Tibial nerve (tissue), 4 donors: ENCODE results near the gene VPS29. TPM values are rescaled to one million over a fixed set of nuclear protein-coding genes. Genes with fewer than 3 reads are reported as not detected.

Source experiments
- DNase-seq, 2 donors: peaks; one replicate each; pipeline ENCODE4 v3.0.0-alpha.2; 2019; ENCODE audit warnings: low spot score in 2 of 2
- H3K27ac ChIP-seq, 4 donors: fragments of 200-600 bp; sonication (generic) in 3 of 4; one replicate each; pipeline ENCODE4 v1.5.1; 2017 to 2019; ENCODE audit warnings: mild to moderate bottlenecking in 1 of 4
- H3K27me3 ChIP-seq, 2 donors: fragments of 200-600 bp; sonication (generic) in 1 of 2; one replicate each; pipeline versions ENCODE4 v1.5.1 to v1.6.0; 2017 to 2019
- H3K36me3 ChIP-seq, 3 donors: fragments of 200-600 bp; sonication (generic); one replicate each; pipeline ENCODE4 v1.5.1; 2018 to 2019
- H3K4me1 ChIP-seq, 4 donors: fragments of 200-600 bp; sonication (generic) in 3 of 4; one replicate each; pipeline ENCODE4 v1.5.1; 2017 to 2019
- H3K4me3 ChIP-seq, 4 donors: fragments of 200-600 bp; sonication (generic) in 3 of 4; one replicate each; pipeline ENCODE4 v1.5.1; 2017 to 2019; ENCODE audit warnings: mild to moderate bottlenecking in 1 of 4, moderate library complexity in 1 of 4
- H3K9me3 ChIP-seq, 4 donors: fragments of 200-600 bp; sonication (generic) in 3 of 4; one replicate each; pipeline ENCODE4 v1.5.1; 2017 to 2019
- EP300 ChIP-seq, 2 donors: sonication (generic); formaldehyde crosslinking; IDR thresholded peaks; one replicate each; pipeline ENCODE4 v1.6.1; 2017; ENCODE audit warnings: antibody characterized with exemption in 2 of 2, mild to moderate bottlenecking in 1 of 2
- POLR2A ChIP-seq, 2 donors: fragments of 450-650 bp; IDR thresholded peaks; one replicate each; pipeline ENCODE4 v1.6.1; 2017; ENCODE audit warnings: antibody characterized with exemption in 2 of 2, mild to moderate bottlenecking in 2 of 2, moderate library complexity in 2 of 2
- WGBS, 2 donors: methylation state at CpG; one replicate each; pipeline ENCODE4 v1.1.5; 2018; 5-methylcytosine and 5-hydroxymethylcytosine counted together
- total RNA-seq, 4 donors: library from RNA; depleted of rRNA; stranded (reverse); fragments of >200 nt; gene quantifications; one replicate each; pipeline ENCODE4 v1.1.0, GENCODE V29; 2016
- TF ChIP-seq, protein P1 (sequence below), 5 experiments: fragments of 200-600 bp in 3 of 5; fragments of 450-650 bp in 2 of 5; sonication (generic) in 3 of 5; IDR thresholded peaks; one replicate each; pipeline ENCODE4 v1.5.1; 2016 to 2019; ENCODE audit warnings: antibody characterized with exemption in 5 of 5, mild to moderate bottlenecking in 3 of 5, moderate library complexity in 2 of 5

Gene VPS29
- total RNA-seq, 4 donors from 2014 or later, result 66.6 to 142 (median 82.9) TPM

DNA sequence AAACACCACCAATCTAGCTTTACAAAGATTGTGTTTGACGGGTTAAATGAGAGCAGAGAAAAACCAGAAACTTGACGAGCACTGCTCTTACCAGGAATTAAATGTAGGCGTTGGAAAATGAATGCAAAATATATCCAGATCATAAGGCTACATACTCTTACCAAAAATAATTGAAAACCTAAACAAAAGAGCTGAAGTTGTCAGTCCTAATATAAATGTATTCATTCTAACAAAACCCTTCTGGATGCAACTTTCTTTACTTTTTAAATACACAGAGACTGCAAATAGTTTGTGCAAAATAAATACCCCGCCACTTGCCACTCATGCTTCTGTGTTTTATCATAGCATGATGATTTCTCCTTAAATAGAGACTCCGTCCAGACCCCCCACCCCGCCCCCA lies 32.9 kb upstream of the VPS29 start:
- 77 to 84% methylated on average over 6 of the region's 6 CpGs for WGBS, 2 donors
- H3K27me3 ChIP-seq, result no peaks in the 10 kb centered on the region
- H3K36me3 ChIP-seq, result peaks cover 0 to 32% (median 9%) of the 10 kb centered on the region in 3 donors
- no peak overlapping the region for H3K27ac ChIP-seq
- H3K9me3 ChIP-seq, result no peaks in the 10 kb centered on the region
- H3K4me3 ChIP-seq, result no peak overlapping the region
- DNase-seq, result no peak
- H3K4me1 ChIP-seq, result peaks cover 0 to 26% (median 0%) of the 10 kb centered on the region in 4 donors
- TF ChIP-seq POLR2A (IDR thresholded peaks at IDR 0.05) (no peak), EP300 (IDR thresholded peaks at IDR 0.05) (no peak)
- TF ChIP-seq, protein P1, sequence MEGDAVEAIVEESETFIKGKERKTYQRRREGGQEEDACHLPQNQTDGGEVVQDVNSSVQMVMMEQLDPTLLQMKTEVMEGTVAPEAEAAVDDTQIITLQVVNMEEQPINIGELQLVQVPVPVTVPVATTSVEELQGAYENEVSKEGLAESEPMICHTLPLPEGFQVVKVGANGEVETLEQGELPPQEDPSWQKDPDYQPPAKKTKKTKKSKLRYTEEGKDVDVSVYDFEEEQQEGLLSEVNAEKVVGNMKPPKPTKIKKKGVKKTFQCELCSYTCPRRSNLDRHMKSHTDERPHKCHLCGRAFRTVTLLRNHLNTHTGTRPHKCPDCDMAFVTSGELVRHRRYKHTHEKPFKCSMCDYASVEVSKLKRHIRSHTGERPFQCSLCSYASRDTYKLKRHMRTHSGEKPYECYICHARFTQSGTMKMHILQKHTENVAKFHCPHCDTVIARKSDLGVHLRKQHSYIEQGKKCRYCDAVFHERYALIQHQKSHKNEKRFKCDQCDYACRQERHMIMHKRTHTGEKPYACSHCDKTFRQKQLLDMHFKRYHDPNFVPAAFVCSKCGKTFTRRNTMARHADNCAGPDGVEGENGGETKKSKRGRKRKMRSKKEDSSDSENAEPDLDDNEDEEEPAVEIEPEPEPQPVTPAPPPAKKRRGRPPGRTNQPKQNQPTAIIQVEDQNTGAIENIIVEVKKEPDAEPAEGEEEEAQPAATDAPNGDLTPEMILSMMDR (IDR thresholded peaks at IDR 0.05), result no peak

DNA sequence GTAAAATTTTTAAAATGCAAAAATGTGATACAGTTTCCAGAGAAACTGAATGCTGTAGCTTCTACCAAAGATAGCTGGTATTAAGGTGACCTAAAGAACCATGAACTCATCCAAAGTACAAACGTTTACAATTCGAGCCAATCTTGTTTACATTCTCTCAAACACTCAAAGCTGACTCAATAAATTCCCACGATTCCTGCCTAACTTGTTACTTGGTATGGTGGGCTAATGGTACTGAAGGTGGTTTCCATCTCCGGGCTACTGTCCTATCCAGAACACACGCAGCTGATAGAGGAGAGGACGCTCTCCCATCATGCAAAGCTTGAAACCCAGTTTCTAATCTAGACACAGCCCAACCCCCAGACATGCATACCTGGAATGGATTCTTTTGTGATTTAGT lies 31.7 kb upstream of the VPS29 start:
- DNase-seq, result no peak
- Histone ChIP-seq H3K4me3 (no peak overlapping the region), H3K27ac (no peak overlapping the region), H3K36me3 (peaks cover 0 to 40% (median 9%) of the 10 kb centered on the region in 3 donors), H3K9me3 (no peaks in the 10 kb centered on the region), H3K27me3 (no peaks in the 10 kb centered on the region), H3K4me1 (peaks cover 0 to 26% (median 0%) of the 10 kb centered on the region in 4 donors)
- TF ChIP-seq POLR2A (IDR thresholded peaks at IDR 0.05), result no peak
- TF ChIP-seq, protein P1 (IDR thresholded peaks at IDR 0.05), result no peak
- no peak for TF ChIP-seq EP300 (IDR thresholded peaks at IDR 0.05)
- WGBS, 2 donors, result 67 to 74% methylated on average over 6 of the region's 6 CpGs

DNA sequence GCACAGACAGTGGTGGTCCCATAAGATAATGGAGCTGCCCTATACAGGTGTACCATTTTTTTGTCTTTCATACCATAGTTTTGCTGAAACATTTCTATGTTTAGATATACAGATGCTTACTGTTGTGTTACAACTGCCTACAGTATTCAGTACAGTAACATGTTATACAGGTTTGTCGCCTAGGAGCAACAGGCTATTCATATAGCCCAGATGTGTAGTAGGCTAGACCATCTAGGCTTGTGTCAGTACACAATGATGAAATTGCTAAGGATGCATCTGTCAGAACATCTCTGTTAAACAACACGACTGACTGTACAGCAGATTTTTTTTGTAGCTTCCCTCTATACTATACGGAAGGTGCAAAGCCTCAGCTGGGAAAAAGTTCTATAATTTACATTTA lies 30.7 kb upstream of the VPS29 start:
- H3K27ac ChIP-seq, result no peak overlapping the region
- 89 to 96% methylated on average over 3 of the region's 3 CpGs for WGBS, 2 donors
- peaks cover 0 to 24% (median 0%) of the 10 kb centered on the region in 4 donors for H3K4me1 ChIP-seq
- no peaks in the 10 kb centered on the region for H3K27me3 ChIP-seq
- no peaks in the 10 kb centered on the region for H3K9me3 ChIP-seq
- TF ChIP-seq EP300 (IDR thresholded peaks at IDR 0.05), result no peak
- TF ChIP-seq, protein P1 (IDR thresholded peaks at IDR 0.05), result no peak
- no peak for TF ChIP-seq POLR2A (IDR thresholded peaks at IDR 0.05)
- no peak overlapping the region for H3K4me3 ChIP-seq
- peaks cover 0 to 37% (median 6%) of the 10 kb centered on the region in 3 donors for H3K36me3 ChIP-seq
- no peak for DNase-seq

DNA sequence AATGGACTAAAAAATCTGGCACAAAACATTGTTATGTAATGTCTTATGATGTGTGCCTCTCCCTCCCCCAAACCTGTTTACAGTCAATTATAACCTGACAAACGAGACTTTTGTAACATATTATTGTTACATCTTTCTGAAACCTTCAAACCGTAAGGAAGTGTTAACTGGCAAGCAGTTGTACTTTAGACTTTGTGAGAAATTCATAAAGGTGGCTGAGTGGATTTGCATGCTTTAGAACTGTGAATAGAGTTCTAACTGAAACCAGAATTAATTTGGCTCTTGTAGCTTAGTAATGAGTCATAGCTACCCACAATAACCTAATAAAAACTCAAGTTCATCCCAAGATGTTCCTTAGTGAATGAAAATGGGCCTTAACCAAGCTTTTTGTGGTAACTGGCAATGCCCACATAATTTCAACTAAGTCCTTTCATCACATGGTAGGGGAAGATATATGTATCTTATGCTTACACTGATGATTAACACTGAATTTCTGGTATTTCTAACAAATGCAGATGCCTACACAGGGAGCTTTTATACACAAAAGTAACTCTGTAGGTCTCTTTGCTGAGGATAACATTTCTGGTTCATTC lies 29.9 kb upstream of the VPS29 start:
- Histone ChIP-seq H3K4me3 (no peak overlapping the region), H3K27ac (no peak overlapping the region), H3K9me3 (no peaks in the 10 kb centered on the region), H3K36me3 (peaks cover 0 to 32% (median 0%) of the 10 kb centered on the region in 3 donors), H3K4me1 (peaks cover 0 to 16% (median 0%) of the 10 kb centered on the region in 4 donors), H3K27me3 (no peaks in the 10 kb centered on the region)
- TF ChIP-seq EP300 (IDR thresholded peaks at IDR 0.05), result no peak
- TF ChIP-seq, protein P1 (IDR thresholded peaks at IDR 0.05), result no peak
- no peak for TF ChIP-seq POLR2A (IDR thresholded peaks at IDR 0.05)
- 69 to 78% methylated on average over 2 of the region's 2 CpGs for WGBS, 2 donors
- DNase-seq, result no peak

DNA sequence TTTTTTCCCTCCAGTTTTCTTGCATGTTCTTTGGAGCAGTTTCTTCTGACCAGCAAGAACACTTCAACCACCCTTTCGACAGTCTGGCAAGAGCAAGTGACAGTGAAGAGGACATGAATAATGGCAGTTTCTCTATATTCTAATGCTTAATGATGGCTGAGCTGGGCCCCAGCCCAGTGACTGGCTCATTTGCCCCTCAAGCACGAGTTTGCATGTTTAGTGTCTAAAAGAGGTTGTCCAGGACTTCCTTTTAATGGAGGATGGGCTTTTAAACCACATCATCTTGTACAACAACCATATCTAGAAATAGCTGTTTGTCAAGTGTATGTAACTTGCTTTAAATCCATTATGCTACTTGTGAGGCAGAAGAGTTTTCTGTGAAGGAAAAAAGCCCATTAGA lies 28.6 kb upstream of the VPS29 start:
- 78 to 82% methylated on average over 2 of the region's 2 CpGs for WGBS, 2 donors
- no peak overlapping the region for H3K4me3 ChIP-seq
- H3K9me3 ChIP-seq, result no peaks in the 10 kb centered on the region
- DNase-seq, result no peak
- H3K36me3 ChIP-seq, result peaks cover 0 to 20% (median 0%) of the 10 kb centered on the region in 3 donors
- TF ChIP-seq EP300 (IDR thresholded peaks at IDR 0.05), result no peak
- TF ChIP-seq, protein P1 (IDR thresholded peaks at IDR 0.05), result no peak
- no peak for TF ChIP-seq POLR2A (IDR thresholded peaks at IDR 0.05)
- H3K4me1 ChIP-seq, result peaks cover 0 to 16% (median 0%) of the 10 kb centered on the region in 4 donors
- no peaks in the 10 kb centered on the region for H3K27me3 ChIP-seq
- H3K27ac ChIP-seq, result no peak overlapping the region
